ENCODE results near the gene NELL1.

The NELL1 gene

GRCh38 chr11:20962581-20962980 lies 293.2 kb downstream of the NELL1 start:
- DNase-seq (ENCODE audit: extremely low read depth in 1 of 2, low read depth in 1 of 2): no peak

DNA sequence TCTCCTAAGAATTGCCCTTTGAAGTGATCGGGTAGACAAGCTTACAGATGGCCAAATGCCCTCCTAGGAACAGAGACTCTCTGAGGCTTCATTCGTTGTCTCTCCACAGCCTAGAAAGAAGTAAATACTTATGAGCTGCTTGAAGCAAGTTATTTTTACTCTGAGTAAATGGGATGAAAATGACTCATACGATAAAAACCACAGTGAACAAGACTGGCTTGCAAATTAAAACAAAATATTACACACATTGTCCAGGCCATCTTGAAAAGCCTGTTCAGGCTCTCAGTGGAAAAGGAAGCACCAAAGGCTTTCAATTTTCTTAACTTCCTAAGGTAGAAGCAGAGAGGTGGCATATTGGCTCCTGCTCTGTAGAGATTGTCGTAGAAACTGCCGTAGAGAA lies 294.2 kb downstream of the NELL1 start:
- DNase-seq (ENCODE audit: extremely low read depth in 1 of 2, low read depth in 1 of 2): no peak

DNA sequence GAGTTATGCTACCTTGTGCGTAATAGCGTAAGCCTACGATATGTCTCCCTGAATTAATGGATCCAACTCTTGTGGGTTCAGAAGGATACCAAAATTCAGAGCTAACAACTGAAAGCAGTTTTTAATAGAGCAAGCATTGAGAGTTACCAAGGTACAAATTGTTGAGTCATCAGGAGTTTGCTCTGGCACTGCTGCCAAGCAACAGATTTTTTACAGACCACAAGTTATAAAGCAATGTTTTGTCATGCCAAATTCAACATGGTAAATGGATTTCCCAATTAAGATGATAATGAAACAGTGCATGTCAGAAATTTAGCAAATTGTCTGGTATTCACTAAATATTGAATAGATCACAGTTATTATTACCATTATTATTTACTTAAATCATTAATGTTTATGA lies 295.6 kb downstream of the NELL1 start:
- DNase-seq (ENCODE audit: extremely low read depth in 1 of 2, low read depth in 1 of 2): no peak

DNA sequence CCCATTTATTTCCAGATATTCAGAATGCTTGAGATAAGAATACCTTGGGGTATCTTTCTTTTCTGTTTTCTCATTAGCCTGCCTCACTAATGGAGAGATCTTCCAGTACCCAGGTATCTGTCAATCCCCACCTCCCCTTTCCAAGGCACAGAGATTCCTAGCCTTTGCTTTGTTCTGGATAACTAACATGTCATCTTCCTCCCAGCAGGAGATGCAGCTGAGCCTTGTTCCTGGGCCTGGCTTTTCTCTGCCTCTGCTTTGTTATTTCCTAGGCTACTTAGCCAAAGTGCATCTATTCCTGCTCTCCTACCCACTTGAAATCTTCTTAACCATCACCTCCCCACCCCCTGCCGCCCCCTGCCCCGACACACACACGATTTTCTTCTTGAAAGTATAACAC lies 297.1 kb downstream of the NELL1 start:
- DNase-seq (ENCODE audit: extremely low read depth in 1 of 2, low read depth in 1 of 2): no peak

GRCh38 chr11:20973940-20974559 lies 304.7 kb downstream of the NELL1 start:
- no peak for DNase-seq (ENCODE audit: extremely low read depth in 1 of 2, low read depth in 1 of 2)

DNA sequence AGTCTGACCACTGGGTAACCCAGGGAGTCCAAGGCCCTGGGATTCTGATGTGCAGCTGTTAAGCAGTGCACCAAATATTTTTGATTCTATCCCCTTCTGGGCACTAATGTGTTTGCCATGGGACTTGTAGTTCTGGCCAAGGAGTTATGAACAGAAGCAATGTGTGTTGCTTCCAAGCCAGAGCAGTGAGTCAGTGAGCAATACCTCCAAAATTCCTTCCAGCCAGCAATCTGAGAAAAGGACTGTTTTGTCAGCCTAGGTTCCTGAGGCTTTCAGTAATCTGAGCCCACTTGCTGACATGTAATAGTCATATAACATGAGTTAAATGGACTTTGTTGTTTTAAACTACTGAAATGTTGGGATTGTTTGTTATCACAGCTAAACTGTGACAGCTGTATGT lies 311.4 kb downstream of the NELL1 start:
- no peak for DNase-seq (ENCODE audit: extremely low read depth in 1 of 2, low read depth in 1 of 2)

DNA sequence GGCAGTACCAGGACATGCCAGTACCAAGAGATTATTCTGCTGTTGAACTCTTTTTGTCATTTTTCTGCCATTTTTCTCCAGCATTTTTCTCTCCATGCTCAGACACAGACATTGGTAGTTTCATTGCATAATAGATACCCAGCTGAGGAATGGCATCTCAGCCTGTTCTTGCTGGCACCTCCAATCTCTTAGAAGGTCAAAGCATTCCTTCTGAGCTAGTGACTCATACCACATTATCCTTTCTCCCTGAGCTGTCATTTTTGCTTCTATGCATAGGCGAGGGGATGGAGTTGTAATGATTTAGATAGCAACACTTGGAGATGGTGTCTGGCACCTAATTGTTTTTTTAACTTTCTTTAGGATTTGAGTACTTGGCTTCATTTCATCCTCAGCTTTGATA lies 321.1 kb downstream of the NELL1 start:
- DNase-seq (ENCODE audit: extremely low read depth in 1 of 2, low read depth in 1 of 2): no peak

DNA sequence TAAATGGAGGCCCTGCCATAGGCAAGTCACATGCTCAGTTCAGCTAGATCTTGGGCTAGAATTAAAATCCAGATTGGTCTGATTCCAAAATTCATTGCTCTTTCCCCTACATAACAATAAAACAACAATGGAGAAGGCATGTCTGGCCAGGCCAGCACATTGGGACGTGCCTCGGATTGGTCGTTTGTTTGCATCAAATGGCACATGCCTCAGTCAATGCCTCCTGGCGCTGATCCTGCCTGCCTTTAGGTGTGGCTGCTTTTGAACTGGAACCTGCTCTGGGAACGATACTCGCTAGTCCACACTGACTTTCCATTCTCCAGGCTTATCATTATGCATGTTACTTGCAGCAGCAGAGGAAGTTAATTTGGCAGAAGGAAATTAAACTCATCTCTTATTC lies 322.1 kb downstream of the NELL1 start:
- DNase-seq (ENCODE audit: extremely low read depth in 1 of 2, low read depth in 1 of 2): no peak

GRCh38 chr11:21007297-21007696 lies 337.9 kb downstream of the NELL1 start:
- DNase-seq (ENCODE audit: extremely low read depth in 1 of 2, low read depth in 1 of 2): no peak

DNA sequence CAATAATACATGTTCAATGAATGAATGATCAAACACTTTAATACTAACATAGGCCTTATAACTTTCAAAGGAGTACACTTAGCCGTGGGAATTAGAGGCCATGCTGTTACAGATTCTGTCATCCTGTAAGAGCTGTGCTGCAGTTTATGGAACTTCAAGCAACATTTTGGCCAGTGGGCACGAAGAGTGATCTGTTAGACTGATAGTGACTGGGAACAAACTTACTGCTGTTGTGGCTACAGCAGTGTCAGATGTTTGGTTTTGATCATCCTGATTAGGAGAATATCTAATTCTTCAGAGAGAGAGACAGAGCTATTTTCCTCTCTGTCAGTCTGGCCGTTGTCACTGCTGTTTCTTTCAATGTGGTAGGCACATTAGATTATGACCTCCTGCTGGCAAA lies 348.9 kb downstream of the NELL1 start:
- no peak for DNase-seq (ENCODE audit: extremely low read depth in 1 of 2, low read depth in 1 of 2)

DNA sequence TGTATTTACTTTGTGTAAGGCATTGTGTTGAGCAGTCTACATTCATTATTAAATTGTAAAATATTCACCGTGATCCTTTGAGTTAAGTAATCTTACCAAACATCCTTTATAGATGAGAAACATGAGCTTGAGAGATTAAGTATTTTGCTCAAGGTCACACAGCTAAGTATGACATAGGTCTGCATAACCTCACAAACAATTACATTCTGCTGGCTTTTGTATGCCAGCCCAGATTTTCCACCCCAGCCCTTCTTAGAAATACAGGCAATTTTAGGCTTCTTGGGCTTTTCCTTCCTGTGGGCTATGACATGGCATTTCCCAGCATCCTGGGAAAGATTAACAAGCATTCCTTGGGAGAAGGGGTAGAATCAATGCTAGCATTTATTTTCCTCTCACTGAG lies 357.3 kb downstream of the NELL1 start:
- no peak for DNase-seq (ENCODE audit: extremely low read depth in 1 of 2, low read depth in 1 of 2)

GRCh38 chr11:21037850-21038249 lies 368.5 kb downstream of the NELL1 start:
- no peak for DNase-seq (ENCODE audit: extremely low read depth in 1 of 2, low read depth in 1 of 2)

DNA sequence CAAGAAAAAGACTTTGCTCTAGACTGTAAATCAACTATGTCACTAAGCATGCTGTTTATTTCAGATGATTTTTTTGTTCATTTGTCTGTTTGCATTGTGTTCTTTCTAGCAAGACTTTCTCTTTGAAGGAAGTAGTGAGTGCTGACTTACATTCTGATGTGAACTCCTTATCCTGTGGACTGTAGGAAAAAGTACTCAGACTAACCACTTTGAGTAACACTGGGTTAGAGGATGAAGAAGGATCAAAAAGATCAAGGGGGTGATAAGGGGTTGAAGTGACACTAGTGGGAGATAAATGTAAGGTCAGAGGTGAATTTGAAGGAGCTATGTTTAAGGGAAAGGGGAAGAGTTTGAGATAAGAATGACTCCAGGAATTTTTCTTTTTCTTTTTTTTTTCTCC lies 369.4 kb downstream of the NELL1 start:
- DNase-seq (ENCODE audit: extremely low read depth in 1 of 2, low read depth in 1 of 2): no peak

DNA sequence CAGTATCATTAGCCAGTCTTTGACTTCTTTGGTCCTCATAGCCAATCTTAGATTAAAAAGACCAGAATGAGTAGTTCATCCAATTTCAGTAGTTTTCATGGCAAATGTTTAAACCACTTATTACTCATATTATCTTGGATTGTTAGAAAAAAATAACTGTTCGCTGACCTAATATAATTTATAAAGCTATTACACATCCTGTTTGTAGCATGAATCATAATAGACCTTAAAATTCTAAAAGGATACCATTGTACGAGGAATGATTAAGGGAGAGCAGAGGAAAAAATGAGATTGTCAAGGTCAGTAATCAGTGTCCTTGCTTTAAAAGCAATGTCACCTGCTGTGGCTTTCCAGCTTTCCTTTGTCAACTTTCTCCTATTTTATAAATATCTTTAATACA lies 371.2 kb downstream of the NELL1 start:
- DNase-seq (ENCODE audit: extremely low read depth in 1 of 2, low read depth in 1 of 2): no peak

DNA sequence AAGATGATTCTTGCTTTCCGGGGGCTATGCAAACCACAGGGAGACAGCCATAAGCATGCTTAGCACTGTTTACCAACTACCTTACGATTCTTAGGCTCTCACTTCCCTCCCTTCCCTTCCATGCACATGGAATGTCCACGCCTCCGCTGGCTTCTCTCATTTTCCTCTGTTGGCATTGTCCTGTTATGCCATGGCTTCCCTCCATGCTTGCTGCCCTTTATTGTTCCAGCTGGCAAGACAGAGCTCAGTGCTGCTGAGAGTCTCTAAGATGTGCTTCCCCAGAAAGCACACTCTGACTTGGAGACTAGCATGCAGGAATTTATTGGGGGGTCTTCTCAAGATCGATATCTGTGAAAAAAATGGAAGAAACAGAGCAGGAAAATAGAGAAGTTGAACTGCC lies 379.2 kb downstream of the NELL1 start:
- DNase-seq (ENCODE audit: extremely low read depth in 1 of 2, low read depth in 1 of 2): no peak

DNA sequence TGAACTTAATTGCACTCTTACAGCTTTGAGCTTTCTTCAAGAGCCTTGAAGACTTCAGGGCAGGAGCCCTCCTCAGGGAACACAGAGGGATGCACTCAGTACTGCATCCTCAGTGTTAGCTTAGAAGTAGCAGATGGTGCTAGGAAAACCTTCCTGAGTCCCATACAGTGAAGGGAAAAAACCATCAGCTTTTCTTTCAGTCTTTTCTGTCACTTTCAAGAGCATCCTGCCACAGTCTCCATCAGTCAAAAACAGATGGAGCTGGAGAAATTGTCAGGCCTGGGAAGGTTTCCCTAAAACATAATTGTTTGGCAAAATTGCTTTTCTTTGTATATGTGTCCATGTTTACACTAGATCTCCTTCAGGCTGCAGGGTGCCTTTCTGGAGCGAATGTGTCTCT lies 384.1 kb downstream of the NELL1 start:
- no peak for DNase-seq (ENCODE audit: extremely low read depth in 1 of 2, low read depth in 1 of 2)

- DNase-seq (ENCODE audit: extremely low read depth in 1 of 2, low read depth in 1 of 2): no peak
Measured at GRCh38 chr11:21056644-21057043, 387.3 kb downstream of the NELL1 start.

DNA sequence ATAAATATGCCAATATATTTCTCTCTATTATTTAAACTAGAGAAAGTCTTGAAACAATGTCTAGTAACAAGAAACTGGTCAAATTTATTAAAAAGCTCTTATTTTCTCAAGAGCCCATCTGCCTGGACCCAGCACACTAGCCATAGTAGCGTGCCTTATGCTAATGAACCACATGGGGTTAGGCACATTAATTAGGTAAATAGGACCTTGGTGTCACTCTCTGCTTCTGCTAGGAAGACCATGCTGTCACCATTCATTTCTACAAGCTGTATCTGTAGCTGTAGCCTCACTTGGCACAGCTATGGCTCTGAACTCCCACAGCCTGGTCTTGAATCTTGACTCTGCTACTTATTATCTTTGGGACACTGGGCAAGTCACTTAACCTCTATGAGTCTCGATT lies 390.5 kb downstream of the NELL1 start:
- DNase-seq (ENCODE audit: extremely low read depth in 1 of 2, low read depth in 1 of 2): no peak

DNA sequence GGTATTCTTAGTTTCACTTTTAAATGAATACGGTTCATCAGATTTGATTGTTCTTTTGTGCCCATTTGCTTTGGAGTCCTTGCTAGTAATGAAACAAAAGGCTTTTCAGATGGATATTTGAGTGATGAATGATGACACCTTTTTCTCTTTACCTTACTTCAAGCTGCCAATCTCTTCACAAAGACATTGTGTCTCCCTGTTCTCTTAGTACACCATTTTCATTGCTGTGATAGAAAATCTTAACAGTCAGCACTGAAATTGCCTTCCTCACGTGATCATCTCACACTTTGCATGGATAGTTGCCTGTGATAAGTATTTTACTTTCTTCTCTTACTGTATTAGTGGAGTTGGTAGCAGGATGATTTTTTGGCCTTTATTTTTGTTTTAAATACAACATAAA lies 396.6 kb downstream of the NELL1 start:
- no peak for DNase-seq (ENCODE audit: extremely low read depth in 1 of 2, low read depth in 1 of 2)

GRCh38 chr11:21068886-21069285 lies 399.5 kb downstream of the NELL1 start:
- no peak for DNase-seq (ENCODE audit: extremely low read depth in 1 of 2, low read depth in 1 of 2)

- no peak for DNase-seq (ENCODE audit: extremely low read depth in 1 of 2, low read depth in 1 of 2)
Measured at GRCh38 chr11:21069909-21070308, 400.5 kb downstream of the NELL1 start.

GRCh38 chr11:21072558-21072957 lies 403.2 kb downstream of the NELL1 start:
- DNase-seq (ENCODE audit: extremely low read depth in 1 of 2, low read depth in 1 of 2): no peak

- DNase-seq (ENCODE audit: extremely low read depth in 1 of 2, low read depth in 1 of 2): no peak
Measured at GRCh38 chr11:21082853-21083252, 413.5 kb downstream of the NELL1 start.

GRCh38 chr11:21088930-21089329 lies 419.5 kb downstream of the NELL1 start:
- no peak for DNase-seq (ENCODE audit: extremely low read depth in 1 of 2, low read depth in 1 of 2)

All from stimulated activated CD8-positive, alpha-beta memory T cell treated with anti-CD3 and anti-CD28 coated beads, Interleukin-7, amount 100 ng/mL, for 48 hours (primary cell).